PFSK-1 (cell line): ENCODE data around the gene RGS12.

Experiments used
- FOXP2 ChIP-seq: optimal IDR thresholded peaks from 2 replicates; pipeline ENCODE3; 2011; ENCODE audit warnings: borderline replicate concordance, control low read depth, inconsistent platforms; ENCODE audit not compliant: insufficient read depth; ENCODE audit errors: extremely low read length, extremely low read depth
- POLR2AphosphoS5 ChIP-seq: IDR thresholded peaks from 2 replicates; pipeline ENCODE4 v1.6.1; 2012; ENCODE audit warnings: low read depth, mild to moderate bottlenecking, control low read depth, low read length, moderate library complexity
- SIN3A ChIP-seq: IDR thresholded peaks from 2 replicates; pipeline ENCODE4 v1.6.1; 2012; ENCODE audit warnings: mild to moderate bottlenecking, low read length, moderate library complexity, borderline replicate concordance; ENCODE audit not compliant: insufficient read depth
- TAF1 ChIP-seq: IDR thresholded peaks from 2 replicates; pipeline ENCODE4 v1.6.1; 2012; ENCODE audit warnings: low read length, control low read depth, borderline replicate concordance; ENCODE audit not compliant: insufficient read depth
- TF ChIP-seq, protein P1 (sequence below), 2 experiments: IDR thresholded peaks; 2 replicates each; pipeline versions ENCODE4 v1.6.1 to v1.8.0; 2011 to 2012; ENCODE audit warnings: low read depth in 2 of 2, low read length in 2 of 2, control low read depth in 1 of 2, inconsistent platforms in 1 of 2, mild to moderate bottlenecking in 1 of 2, moderate library complexity in 1 of 2; ENCODE audit not compliant: insufficient read depth in 1 of 2

Gene RGS12

GRCh38 chr4:3337811-3338210 lies 45.0 kb downstream of the RGS12 start:
- TF ChIP-seq, protein P1, sequence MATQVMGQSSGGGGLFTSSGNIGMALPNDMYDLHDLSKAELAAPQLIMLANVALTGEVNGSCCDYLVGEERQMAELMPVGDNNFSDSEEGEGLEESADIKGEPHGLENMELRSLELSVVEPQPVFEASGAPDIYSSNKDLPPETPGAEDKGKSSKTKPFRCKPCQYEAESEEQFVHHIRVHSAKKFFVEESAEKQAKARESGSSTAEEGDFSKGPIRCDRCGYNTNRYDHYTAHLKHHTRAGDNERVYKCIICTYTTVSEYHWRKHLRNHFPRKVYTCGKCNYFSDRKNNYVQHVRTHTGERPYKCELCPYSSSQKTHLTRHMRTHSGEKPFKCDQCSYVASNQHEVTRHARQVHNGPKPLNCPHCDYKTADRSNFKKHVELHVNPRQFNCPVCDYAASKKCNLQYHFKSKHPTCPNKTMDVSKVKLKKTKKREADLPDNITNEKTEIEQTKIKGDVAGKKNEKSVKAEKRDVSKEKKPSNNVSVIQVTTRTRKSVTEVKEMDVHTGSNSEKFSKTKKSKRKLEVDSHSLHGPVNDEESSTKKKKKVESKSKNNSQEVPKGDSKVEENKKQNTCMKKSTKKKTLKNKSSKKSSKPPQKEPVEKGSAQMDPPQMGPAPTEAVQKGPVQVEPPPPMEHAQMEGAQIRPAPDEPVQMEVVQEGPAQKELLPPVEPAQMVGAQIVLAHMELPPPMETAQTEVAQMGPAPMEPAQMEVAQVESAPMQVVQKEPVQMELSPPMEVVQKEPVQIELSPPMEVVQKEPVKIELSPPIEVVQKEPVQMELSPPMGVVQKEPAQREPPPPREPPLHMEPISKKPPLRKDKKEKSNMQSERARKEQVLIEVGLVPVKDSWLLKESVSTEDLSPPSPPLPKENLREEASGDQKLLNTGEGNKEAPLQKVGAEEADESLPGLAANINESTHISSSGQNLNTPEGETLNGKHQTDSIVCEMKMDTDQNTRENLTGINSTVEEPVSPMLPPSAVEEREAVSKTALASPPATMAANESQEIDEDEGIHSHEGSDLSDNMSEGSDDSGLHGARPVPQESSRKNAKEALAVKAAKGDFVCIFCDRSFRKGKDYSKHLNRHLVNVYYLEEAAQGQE (IDR thresholded peaks at IDR 0.05; ENCODE audit: insufficient read depth in 1 of 2, low read depth in 2 of 2, low read length in 2 of 2): no peak
- TF ChIP-seq TAF1 (no peak), SIN3A (no peak)

DNA sequence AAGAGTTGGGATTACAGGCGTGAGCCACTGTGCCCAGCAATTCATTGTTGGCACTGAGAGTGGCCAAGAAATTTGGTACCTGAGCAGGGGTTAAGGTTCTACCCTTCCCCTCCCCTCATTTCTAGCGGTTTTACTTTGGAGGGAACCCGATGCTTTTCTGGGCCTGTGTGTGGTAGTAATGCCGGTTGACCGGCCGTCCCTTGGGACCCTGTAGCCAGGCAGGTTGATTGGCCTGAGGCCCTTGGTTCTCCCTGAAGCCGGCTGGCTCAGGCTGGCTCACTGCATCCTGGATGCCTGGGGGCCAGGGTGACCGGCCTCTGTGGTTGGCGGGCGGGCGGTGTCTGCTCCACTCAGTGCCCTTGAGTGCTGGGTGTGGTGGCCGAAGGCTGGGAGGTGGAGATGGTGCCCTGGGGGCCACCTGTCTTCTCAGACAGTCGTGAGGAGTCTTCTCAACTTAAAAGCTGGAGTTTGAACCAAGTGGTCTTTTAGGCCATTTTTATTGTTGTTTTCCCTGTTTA lies 45.6 kb downstream of the RGS12 start:
- TF ChIP-seq SIN3A (no peak), FOXP2 (no peak), POLR2AphosphoS5 (no peak), TAF1 (no peak)
- TF ChIP-seq, protein P1 (IDR thresholded peaks at IDR 0.05; ENCODE audit: insufficient read depth in 1 of 2, low read depth in 2 of 2, low read length in 2 of 2): no peak

DNA sequence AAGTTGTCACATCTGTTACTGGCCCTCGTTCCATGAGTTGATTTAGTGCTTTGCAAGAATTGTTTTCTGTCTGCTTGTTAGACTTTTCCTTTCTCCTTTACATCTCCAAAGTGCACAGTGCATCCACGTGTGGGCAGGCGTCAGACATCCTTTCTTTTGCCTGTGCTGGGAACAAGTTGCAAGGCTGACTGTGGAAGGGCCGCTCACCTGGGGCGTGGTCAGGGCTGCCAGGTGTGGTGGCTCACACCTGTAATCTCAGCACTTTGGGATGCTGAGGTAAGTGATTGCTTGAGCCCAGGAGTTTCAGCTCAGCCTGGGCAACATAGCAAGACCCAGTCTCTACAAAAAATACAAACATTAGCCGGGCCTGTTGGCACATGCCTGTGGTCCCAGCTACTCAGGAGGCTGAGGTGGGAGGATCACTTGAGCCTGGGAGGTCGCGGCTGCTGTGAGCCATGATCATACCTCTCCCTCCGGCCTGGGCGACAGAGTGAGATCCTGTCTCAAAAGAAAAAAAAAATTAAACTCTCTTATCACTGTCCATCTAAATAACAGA lies 46.2 kb downstream of the RGS12 start:
- TF ChIP-seq POLR2AphosphoS5: no peak
- TF ChIP-seq TAF1: no peak
- TF ChIP-seq SIN3A: no peak
- no peak for TF ChIP-seq FOXP2
- TF ChIP-seq, protein P1 (IDR thresholded peaks at IDR 0.05; ENCODE audit: insufficient read depth in 1 of 2, low read depth in 2 of 2, low read length in 2 of 2): no peak

DNA sequence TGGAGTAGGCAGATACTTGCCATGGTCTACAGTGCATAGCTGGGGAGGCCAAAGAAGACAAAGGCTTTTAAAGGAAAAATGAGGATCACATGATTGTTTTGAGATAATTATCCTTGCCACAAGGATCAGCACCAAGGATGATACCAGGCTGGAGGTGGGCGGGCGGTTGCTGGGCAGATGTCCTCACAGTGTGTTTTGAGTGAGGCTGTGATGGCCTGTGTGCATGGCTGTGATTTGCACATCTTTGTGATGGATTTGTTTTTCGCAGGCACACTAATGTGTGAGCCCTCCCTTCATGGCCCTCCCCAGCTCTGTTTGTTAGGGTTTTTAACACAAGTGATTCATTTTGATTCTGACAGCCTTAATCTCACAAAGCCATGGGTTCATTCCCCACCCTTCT lies 46.8 kb downstream of the RGS12 start:
- TF ChIP-seq TAF1 (no peak), FOXP2 (no peak), POLR2AphosphoS5 (no peak), SIN3A (no peak)
- TF ChIP-seq, protein P1 (IDR thresholded peaks at IDR 0.05; ENCODE audit: insufficient read depth in 1 of 2, low read depth in 2 of 2, low read length in 2 of 2): no peak

- TF ChIP-seq SIN3A (no peak), TAF1 (no peak), FOXP2 (no peak), POLR2AphosphoS5 (no peak)
- TF ChIP-seq, protein P1 (IDR thresholded peaks at IDR 0.05; ENCODE audit: insufficient read depth in 1 of 2, low read depth in 2 of 2, low read length in 2 of 2): no peak
These were observed 47.3 kb downstream of the RGS12 start for GRCh38 chr4:3340038-3340699.
